ENCODE results near the gene CD34.
"Not testable (repeated sequence)": the region's sequence is repeated elsewhere in the genome, so short reads cannot be mapped to it uniquely, and the experiment has no call there.

Gene CD34

GRCh38 chr1:207878939-207879338 is 32.0 kb downstream of the CD34 start:
- ATAC-seq = no peak
- Mint-ChIP-seq H3K4me1 (peaks cover 36% of the 10 kb centered on the region), H3K36me3 (no peaks in the 10 kb centered on the region), H3K9me3 (no peaks in the 10 kb centered on the region), H3K27me3 (no peaks in the 10 kb centered on the region), H3K27ac (no peak overlapping the region), H3K4me3 (no peak overlapping the region)

- not testable (repeated sequence) for H3K27me3 Mint-ChIP-seq, H3K27ac Mint-ChIP-seq, ATAC-seq, H3K9me3 Mint-ChIP-seq, H3K36me3 Mint-ChIP-seq, H3K4me3 Mint-ChIP-seq
- peaks cover 36% of the 10 kb centered on the region for H3K4me1 Mint-ChIP-seq
These were observed 33.0 kb downstream of the CD34 start for GRCh38 chr1:207877914-207878313.

GRCh38 chr1:207876131-207876530 is 34.8 kb downstream of the CD34 start:
- Mint-ChIP-seq H3K4me1 (peaks cover 46% of the 10 kb centered on the region), H3K27ac (peak overlapping the region; percentile 67), H3K4me3 (no peak overlapping the region), H3K9me3 (no peaks in the 10 kb centered on the region), H3K36me3 (no peaks in the 10 kb centered on the region), H3K27me3 (no peaks in the 10 kb centered on the region)
- ATAC-seq = peak; percentile 55

- no peak overlapping the region for H3K4me3 Mint-ChIP-seq
- H3K27me3 Mint-ChIP-seq = no peaks in the 10 kb centered on the region
- H3K9me3 Mint-ChIP-seq = no peaks in the 10 kb centered on the region
- H3K27ac Mint-ChIP-seq = peak overlapping the region; percentile 67
- no peaks in the 10 kb centered on the region for H3K36me3 Mint-ChIP-seq
- H3K4me1 Mint-ChIP-seq = peaks cover 52% of the 10 kb centered on the region
- no peak for ATAC-seq
These were observed 35.4 kb downstream of the CD34 start for GRCh38 chr1:207875532-207875931.

GRCh38 chr1:207873055-207873890 is 37.7 kb downstream of the CD34 start:
- peak overlapping the region; percentile 61 for H3K4me3 Mint-ChIP-seq
- H3K36me3 Mint-ChIP-seq = no peaks in the 10 kb centered on the region
- no peaks in the 10 kb centered on the region for H3K27me3 Mint-ChIP-seq
- no peaks in the 10 kb centered on the region for H3K9me3 Mint-ChIP-seq
- H3K27ac Mint-ChIP-seq = peak overlapping the region; percentile 87
- peaks cover 70% of the 10 kb centered on the region for H3K4me1 Mint-ChIP-seq
- ATAC-seq = peak; percentile 70

- H3K4me3 Mint-ChIP-seq = peak overlapping the region; percentile 61
- peaks cover 76% of the 10 kb centered on the region for H3K4me1 Mint-ChIP-seq
- H3K9me3 Mint-ChIP-seq = no peaks in the 10 kb centered on the region
- peak overlapping the region; percentile 87 for H3K27ac Mint-ChIP-seq
- no peaks in the 10 kb centered on the region for H3K27me3 Mint-ChIP-seq
- H3K36me3 Mint-ChIP-seq = no peaks in the 10 kb centered on the region
- ATAC-seq = no peak
These were observed 38.3 kb downstream of the CD34 start for GRCh38 chr1:207872621-207873020.

- no peaks in the 10 kb centered on the region for H3K9me3 Mint-ChIP-seq
- H3K4me3 Mint-ChIP-seq = no peak overlapping the region
- H3K27me3 Mint-ChIP-seq = no peaks in the 10 kb centered on the region
- peak overlapping the region; percentile 87 for H3K27ac Mint-ChIP-seq
- ATAC-seq = no peak
- peaks cover 84% of the 10 kb centered on the region for H3K4me1 Mint-ChIP-seq
- H3K36me3 Mint-ChIP-seq = peaks cover 11% of the 10 kb centered on the region
These were observed 39.7 kb downstream of the CD34 start for GRCh38 chr1:207871117-207871649.

GRCh38 chr1:207870306-207871031 is 40.5 kb downstream of the CD34 start:
- Mint-ChIP-seq H3K4me3 (peak overlapping the region; percentile 87), H3K36me3 (peaks cover 16% of the 10 kb centered on the region), H3K4me1 (peaks cover 83% of the 10 kb centered on the region), H3K9me3 (no peaks in the 10 kb centered on the region), H3K27ac (peak overlapping the region; percentile 87), H3K27me3 (no peaks in the 10 kb centered on the region)
- ATAC-seq = no peak

- H3K27ac Mint-ChIP-seq = peak overlapping the region; percentile 87
- H3K4me3 Mint-ChIP-seq = peak overlapping the region; percentile 87
- H3K36me3 Mint-ChIP-seq = peaks cover 16% of the 10 kb centered on the region
- no peaks in the 10 kb centered on the region for H3K9me3 Mint-ChIP-seq
- ATAC-seq = no peak
- peaks cover 81% of the 10 kb centered on the region for H3K4me1 Mint-ChIP-seq
- H3K27me3 Mint-ChIP-seq = no peaks in the 10 kb centered on the region
These were observed 41.1 kb downstream of the CD34 start for GRCh38 chr1:207869859-207870258.

GRCh38 chr1:207868774-207869721 is 41.9 kb downstream of the CD34 start:
- H3K9me3 Mint-ChIP-seq = no peaks in the 10 kb centered on the region
- no peaks in the 10 kb centered on the region for H3K27me3 Mint-ChIP-seq
- peak; percentile 85 for ATAC-seq
- peak overlapping the region; percentile 94 for H3K4me3 Mint-ChIP-seq
- peaks cover 16% of the 10 kb centered on the region for H3K36me3 Mint-ChIP-seq
- H3K27ac Mint-ChIP-seq = peak overlapping the region; percentile 87
- H3K4me1 Mint-ChIP-seq = peaks cover 85% of the 10 kb centered on the region

- Mint-ChIP-seq H3K36me3 (peaks cover 17% of the 10 kb centered on the region), H3K9me3 (no peaks in the 10 kb centered on the region), H3K27ac (peak overlapping the region; percentile 87), H3K4me1 (peaks cover 84% of the 10 kb centered on the region), H3K4me3 (peak overlapping the region; percentile 94), H3K27me3 (no peaks in the 10 kb centered on the region)
- no peak for ATAC-seq
These were observed 42.6 kb downstream of the CD34 start for GRCh38 chr1:207868251-207868773.

- no peak for ATAC-seq
These were observed 43.5 kb downstream of the CD34 start for GRCh38 chr1:207867136-207868109.

GRCh38 chr1:207866471-207867135 is 44.3 kb downstream of the CD34 start:
- Mint-ChIP-seq H3K27me3 (no peaks in the 10 kb centered on the region), H3K4me3 (peak overlapping the region; percentile 94), H3K4me1 (peaks cover 82% of the 10 kb centered on the region), H3K9me3 (no peaks in the 10 kb centered on the region), H3K36me3 (peaks cover 34% of the 10 kb centered on the region), H3K27ac (peak overlapping the region; percentile 87)
- ATAC-seq = no peak

More at GRCh38 chr1:207867136-207868109, 43.5 kb downstream of the CD34 start:
- H3K27me3 Mint-ChIP-seq = no peaks in the 10 kb centered on the region
- H3K9me3 Mint-ChIP-seq = no peaks in the 10 kb centered on the region
- peaks cover 26% of the 10 kb centered on the region for H3K36me3 Mint-ChIP-seq
- peaks cover 82% of the 10 kb centered on the region for H3K4me1 Mint-ChIP-seq
- peak overlapping the region; percentile 87 for H3K27ac Mint-ChIP-seq
- peak overlapping the region; percentile 94 for H3K4me3 Mint-ChIP-seq

Data from stimulated activated memory B cell treated with anti-CD40 and anti-IgM and Interleukin-4, amounts not matched to agents 10 μg/mL and 1 μg/mL and 100 μg/mL, for 72 hours (primary cell).